Measurements from ENCODE around the gene DHRSX.
"Not testable (repeated sequence)": the region's sequence is repeated elsewhere in the genome, so short reads cannot be mapped to it uniquely, and the experiment has no call there.

DHRSX gene

GRCh38 chrX:2316534-2316933 is 184.2 kb downstream of the DHRSX start:
- no peak for DNase-seq (ENCODE audit: low read depth in 2 of 2)

- DNase-seq (ENCODE audit: low read depth in 2 of 2), result no peak
These were observed 185.3 kb downstream of the DHRSX start for GRCh38 chrX:2315434-2315833.

GRCh38 chrX:2314831-2315365 is 185.9 kb downstream of the DHRSX start:
- no peak for DNase-seq (ENCODE audit: low read depth in 2 of 2)

GRCh38 chrX:2313864-2314640 is 186.7 kb downstream of the DHRSX start:
- no peak for DNase-seq (ENCODE audit: low read depth in 2 of 2)

- DNase-seq (ENCODE audit: low read depth in 2 of 2), result not testable (repeated sequence)
These were observed 188.7 kb downstream of the DHRSX start for GRCh38 chrX:2312061-2312591.

GRCh38 chrX:2311501-2311900 is 189.3 kb downstream of the DHRSX start:
- DNase-seq (ENCODE audit: low read depth in 2 of 2), result no peak

GRCh38 chrX:2301901-2302300 is 198.9 kb downstream of the DHRSX start:
- DNase-seq (ENCODE audit: low read depth in 2 of 2), result no peak

- DNase-seq (ENCODE audit: low read depth in 2 of 2), result no peak
These were observed 200.9 kb downstream of the DHRSX start for GRCh38 chrX:2299871-2300270.

GRCh38 chrX:2286731-2287130 is 214.0 kb downstream of the DHRSX start:
- no peak for DNase-seq (ENCODE audit: low read depth in 2 of 2)

GRCh38 chrX:2284601-2285000 is 216.2 kb downstream of the DHRSX start:
- DNase-seq (ENCODE audit: low read depth in 2 of 2), result no peak

GRCh38 chrX:2284133-2284532 is 216.6 kb downstream of the DHRSX start:
- no peak for DNase-seq (ENCODE audit: low read depth in 2 of 2)

GRCh38 chrX:2283111-2283859 is 217.5 kb downstream of the DHRSX start:
- DNase-seq (ENCODE audit: low read depth in 2 of 2), result no peak

GRCh38 chrX:2282490-2283090 is 218.2 kb downstream of the DHRSX start:
- DNase-seq (ENCODE audit: low read depth in 2 of 2), result no peak

- DNase-seq (ENCODE audit: low read depth in 2 of 2), result no peak
These were observed 228.4 kb downstream of the DHRSX start for GRCh38 chrX:2272337-2272736.

- DNase-seq (ENCODE audit: low read depth in 2 of 2), result not testable (repeated sequence)
These were observed 229.2 kb downstream of the DHRSX start for GRCh38 chrX:2271595-2271994.

- DNase-seq (ENCODE audit: low read depth in 2 of 2), result not testable (repeated sequence)
These were observed 230.0 kb downstream of the DHRSX start for GRCh38 chrX:2270783-2271182.

- DNase-seq (ENCODE audit: low read depth in 2 of 2), result no peak
These were observed 232.9 kb downstream of the DHRSX start for GRCh38 chrX:2267890-2268289.

- DNase-seq (ENCODE audit: low read depth in 2 of 2), result no peak
These were observed 234.1 kb downstream of the DHRSX start for GRCh38 chrX:2266445-2267349.

GRCh38 chrX:2265658-2266444 is 234.9 kb downstream of the DHRSX start:
- DNase-seq (ENCODE audit: low read depth in 2 of 2), result not testable (repeated sequence)
